Erythroblast (primary cell): ENCODE measurements around the gene FAM47E.

Experiments
- GATA1 ChIP-seq: IDR thresholded peaks from 2 replicates; pipeline ENCODE4 v1.6.1; 2011; ENCODE audit warnings: low read depth, mild to moderate bottlenecking, control low read depth, low read length, moderate library complexity
- POLR2A ChIP-seq: IDR thresholded peaks from 2 replicates; pipeline ENCODE4 v1.6.1; 2011; ENCODE audit warnings: mild to moderate bottlenecking, low read length

GRCh38 chr4:76302826-76303438, 51.4 kb downstream of the FAM47E start:
- no peak for TF ChIP-seq POLR2A
- TF ChIP-seq GATA1, result no peak
